Ureter (tissue), 1 donor: ENCODE data around the gene OR52B6. TPM values are rescaled to one million over a fixed set of nuclear protein-coding genes. Genes with fewer than 3 reads are reported as not detected.
"Not testable (repeated sequence)": the region's sequence is repeated elsewhere in the genome, so short reads cannot be mapped to it uniquely, and the experiment has no call there.

Source experiments
- DNase-seq: peaks from one replicate; pipeline ENCODE4 v3.0.0-alpha.2; 2020; ENCODE audit warnings: low spot score
- total RNA-seq: library from RNA; stranded (reverse); gene quantifications from one replicate; pipeline ENCODE4 v1.2.4, GENCODE V29; 2023
- donor health status: DM: yes; HTN: yes; CAD: no.

Gene OR52B6
- total RNA-seq, result not detected

GRCh38 chr11:5580577-5580976 lies at the start of gene OR52B6:
OR52B6 (plus strand) TSS chr11:5580877; CDS start chr11:5580877, 0 bp downstream.
- DNase-seq, result no peak

GRCh38 chr11:5531053-5531831 lies 49.4 kb upstream of the OR52B6 start:
- DNase-seq, result no peak

- no peak for DNase-seq
These were observed 46.6 kb upstream of the OR52B6 start for GRCh38 chr11:5534046-5534445.

- DNase-seq, result no peak
These were observed 44.2 kb upstream of the OR52B6 start for GRCh38 chr11:5536482-5536881.

- DNase-seq, result no peak
These were observed 39.2 kb upstream of the OR52B6 start for GRCh38 chr11:5541427-5541826.

GRCh38 chr11:5546457-5546856 lies 34.2 kb upstream of the OR52B6 start:
- DNase-seq, result no peak

GRCh38 chr11:5547982-5548381 lies 32.7 kb upstream of the OR52B6 start:
- DNase-seq, result no peak

- DNase-seq, result no peak
These were observed 32.2 kb upstream of the OR52B6 start, which contains the start of gene OR52H1 for GRCh38 chr11:5548440-5548839. OR52H1 (minus strand) TSS chr11:5548540; CDS start chr11:5545505, 3,035 bp downstream.

GRCh38 chr11:5550440-5551095 lies 30.1 kb upstream of the OR52B6 start:
- no peak for DNase-seq

- no peak for DNase-seq
These were observed 27.3 kb upstream of the OR52B6 start for GRCh38 chr11:5553343-5553742.

- DNase-seq, result no peak
These were observed 24.0 kb upstream of the OR52B6 start for GRCh38 chr11:5556596-5557188.

- DNase-seq, result no peak
These were observed 22.9 kb upstream of the OR52B6 start for GRCh38 chr11:5557751-5558150.

GRCh38 chr11:5564259-5565019 lies 16.2 kb upstream of the OR52B6 start:
- DNase-seq, result no peak

GRCh38 chr11:5574654-5575053 lies 6.0 kb upstream of the OR52B6 start:
- no peak for DNase-seq

- DNase-seq, result no peak
These were observed 5.5 kb upstream of the OR52B6 start for GRCh38 chr11:5575152-5575551.

- DNase-seq, result no peak
These were observed 3.6 kb upstream of the OR52B6 start for GRCh38 chr11:5577101-5577500.

- no peak for DNase-seq
These were observed 337 bp downstream of the OR52B6 start for GRCh38 chr11:5581014-5581413.

GRCh38 chr11:5584458-5584857 lies 3.8 kb downstream of the OR52B6 start:
- DNase-seq, result not testable (repeated sequence)

- DNase-seq, result not testable (repeated sequence)
These were observed 9.2 kb downstream of the OR52B6 start for GRCh38 chr11:5589906-5590305.

GRCh38 chr11:5591613-5592012 lies 10.9 kb downstream of the OR52B6 start:
- no peak for DNase-seq

GRCh38 chr11:5592615-5593014 lies 11.9 kb downstream of the OR52B6 start:
- no peak for DNase-seq

- no peak for DNase-seq
These were observed 12.5 kb downstream of the OR52B6 start for GRCh38 chr11:5593146-5593545.
